NCI-H446 treated with DMSO at 0.1 percent for 48 hours (cell line): ENCODE data around the gene VAV2.
"Not testable (repeated sequence)": the region's sequence is repeated elsewhere in the genome, so short reads cannot be mapped to it uniquely, and the experiment has no call there.

Experiments
- DNase-seq: peaks from one replicate; lab custom pipeline; 2025; lab: John Stamatoyannopoulos, UW

Gene VAV2

DNA sequence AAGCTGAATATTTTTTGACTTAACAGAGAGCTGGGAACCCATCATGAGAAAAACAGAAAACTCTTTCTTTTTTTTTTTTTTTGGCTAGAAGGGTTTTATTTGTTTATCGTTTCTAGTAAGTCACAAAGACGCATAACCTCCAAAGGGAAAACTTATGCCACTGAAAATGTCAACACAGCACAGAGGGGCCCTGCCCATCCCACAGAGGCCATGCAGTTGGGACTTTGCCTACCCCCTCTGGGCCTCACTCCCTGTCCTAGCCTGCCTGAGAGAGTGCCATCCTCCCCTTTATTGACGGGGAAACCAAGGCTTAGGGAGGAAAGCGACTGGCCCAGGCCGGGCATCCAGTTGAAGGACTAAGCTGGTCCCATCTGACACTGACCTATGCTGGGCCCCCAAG lies 74.7 kb downstream of the VAV2 start:
- no peak for DNase-seq

GRCh38 chr9:133916159-133916541 lies 76.0 kb downstream of the VAV2 start:
- DNase-seq, result no peak

DNA sequence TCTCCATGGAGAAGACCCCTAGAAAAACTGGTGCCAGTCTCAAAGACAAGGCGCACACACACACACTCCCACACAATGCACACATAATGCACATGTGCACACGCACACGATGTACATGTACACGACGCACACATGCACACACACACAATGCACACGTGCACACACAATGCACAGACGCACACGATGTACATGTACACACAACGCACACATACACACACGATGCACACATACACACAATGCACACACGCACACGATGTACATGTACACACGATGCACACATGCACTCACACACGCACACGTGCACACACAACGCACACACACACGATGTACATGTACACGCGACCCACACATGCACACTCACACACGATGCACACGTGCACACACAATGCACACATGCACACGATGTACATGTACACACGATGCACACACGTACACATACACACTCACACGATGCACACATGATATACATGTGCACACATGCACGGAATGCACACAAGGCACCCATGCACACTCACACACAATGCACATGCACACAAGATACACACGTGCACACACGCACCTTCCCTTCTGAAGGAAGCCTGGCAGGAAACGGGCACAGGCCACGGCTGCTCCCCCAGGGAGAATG lies 76.5 kb downstream of the VAV2 start:
- no peak for DNase-seq

- DNase-seq, result no peak
Observed at GRCh38 chr9:133914442-133915342, 77.4 kb downstream of the VAV2 start.

DNA sequence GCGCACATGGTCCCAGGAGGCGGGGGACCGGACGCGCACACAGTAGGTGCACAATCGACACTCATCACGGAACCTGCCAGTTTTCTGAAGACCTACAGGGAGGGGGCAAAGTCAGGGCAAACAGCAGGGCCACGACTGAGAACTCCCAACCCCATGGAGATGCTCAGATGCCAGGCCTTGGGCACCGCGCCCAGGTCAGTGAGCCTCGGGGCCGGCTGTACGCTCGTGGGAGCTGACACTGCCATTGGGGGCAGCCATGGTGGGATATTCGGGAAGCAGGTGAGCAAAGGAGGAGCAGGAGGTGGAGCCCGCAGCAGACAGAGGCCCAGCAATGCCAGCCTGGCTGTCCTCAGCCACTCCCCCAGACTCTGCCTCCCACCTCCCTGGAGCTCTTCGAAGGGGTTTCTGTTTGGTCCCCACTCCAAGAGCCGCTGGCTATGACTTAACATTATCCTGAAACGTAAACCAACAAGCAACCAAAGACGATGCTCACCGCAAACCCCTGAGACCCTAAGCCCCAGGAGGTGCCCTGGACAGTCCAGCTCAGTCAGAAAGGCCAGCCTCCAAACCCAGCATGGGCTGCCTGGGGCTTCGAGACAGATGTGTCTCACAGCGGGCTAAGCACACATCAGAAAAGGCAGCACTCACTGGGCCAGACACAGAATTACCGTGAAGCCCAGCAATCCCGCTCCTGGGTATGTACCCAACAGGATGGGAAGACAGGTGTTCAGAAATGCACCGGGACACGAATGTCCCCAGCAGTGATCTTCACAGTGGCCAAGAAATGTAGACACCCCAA lies 78.4 kb downstream of the VAV2 start:
- DNase-seq, result no peak

DNA sequence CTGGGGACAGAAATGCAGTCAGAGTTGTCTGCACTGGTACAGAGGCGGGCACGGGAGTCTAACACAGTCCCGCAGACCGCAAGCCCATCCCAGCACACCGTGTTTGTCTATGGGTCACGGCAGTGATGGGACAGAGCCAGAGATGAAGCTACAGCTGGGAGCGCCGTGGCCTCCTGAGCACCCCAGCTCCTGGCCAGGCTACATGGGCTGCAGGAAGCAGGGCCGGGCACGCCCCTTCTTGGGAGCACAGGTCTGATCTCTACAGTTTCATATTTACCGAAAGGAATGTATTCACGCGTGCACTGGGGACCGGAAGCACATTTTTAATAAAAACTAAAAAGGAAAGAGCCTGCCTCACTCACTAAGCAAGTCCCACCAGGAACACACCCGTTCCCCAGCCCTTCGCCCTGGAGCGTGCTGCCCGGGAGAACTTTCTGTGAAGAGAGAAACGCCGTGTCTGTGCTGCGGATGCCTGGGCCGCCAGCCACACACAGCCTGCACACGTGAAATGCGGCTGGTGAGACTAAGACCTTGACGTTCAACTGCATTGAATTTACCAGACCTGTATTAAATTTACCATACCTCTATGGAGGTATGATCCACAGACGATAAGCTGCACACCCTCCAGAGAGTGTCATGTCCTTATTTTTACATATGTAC lies 81.1 kb downstream of the VAV2 start:
- no peak for DNase-seq

DNA sequence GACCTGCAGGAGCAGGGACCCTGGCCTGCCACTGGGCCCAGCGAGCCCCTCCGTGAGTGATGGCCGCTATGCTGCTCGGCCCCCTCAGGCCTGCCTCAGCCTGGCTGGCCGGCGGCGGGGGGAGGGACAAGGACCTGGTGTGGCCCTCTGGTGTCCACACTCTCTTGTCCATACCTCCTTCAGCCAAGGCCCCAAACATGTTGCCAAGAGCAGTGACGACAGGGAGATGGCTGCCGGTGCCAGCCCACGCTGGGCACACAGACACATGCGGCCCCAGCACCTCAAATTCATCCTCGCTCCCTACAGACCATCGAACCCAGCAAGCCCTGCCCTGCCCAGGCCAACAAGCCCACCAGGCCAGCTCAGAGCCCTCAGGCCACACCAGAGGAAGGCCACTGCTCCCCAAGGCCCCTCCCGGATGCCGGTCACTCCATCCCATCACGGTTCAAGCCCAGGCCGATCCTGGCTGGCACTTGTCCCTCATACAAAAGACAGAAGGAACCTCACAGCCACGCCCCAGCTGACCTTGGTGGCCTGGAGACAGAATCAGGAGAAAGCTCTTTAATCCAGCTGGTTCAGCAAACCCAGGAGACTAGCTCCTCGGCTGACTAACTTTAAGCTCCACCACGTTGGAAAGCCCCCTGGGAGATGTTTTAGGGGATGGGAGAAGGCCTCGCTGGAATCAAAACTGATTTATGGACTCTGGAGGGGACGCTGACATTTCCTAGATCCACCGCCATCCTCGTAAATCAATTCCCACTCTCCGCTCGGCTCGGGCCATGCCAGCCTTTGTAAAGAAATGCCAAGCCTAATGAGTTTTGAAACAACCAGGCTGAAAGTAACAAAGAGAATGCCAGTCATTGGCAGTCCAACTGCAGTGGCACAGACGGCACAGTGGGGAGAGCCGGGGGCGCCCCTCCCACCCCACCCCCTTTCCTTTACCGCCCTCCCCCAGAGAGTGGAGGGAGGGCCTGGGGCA lies 84.9 kb downstream of the VAV2 start:
- no peak for DNase-seq

DNA sequence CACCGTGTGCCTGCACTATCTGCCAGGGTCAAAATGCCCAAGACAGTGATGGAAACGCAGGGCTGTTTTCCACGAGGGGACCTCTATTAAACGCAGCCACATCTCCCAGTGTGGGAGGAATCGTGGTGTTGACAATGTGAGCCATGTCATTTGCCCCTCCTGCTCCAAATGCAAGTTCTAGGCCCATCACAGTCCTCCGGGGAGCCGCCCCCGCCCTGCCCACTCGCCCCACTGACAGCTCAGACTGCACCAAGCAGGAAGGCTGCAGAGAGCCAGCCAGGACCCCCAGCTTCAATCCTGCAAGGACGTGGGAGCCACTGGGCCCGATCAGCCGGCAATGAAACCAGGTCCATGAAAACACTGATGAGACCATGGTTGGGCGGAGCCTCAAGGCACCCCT lies 85.9 kb downstream of the VAV2 start:
- no peak for DNase-seq

DNA sequence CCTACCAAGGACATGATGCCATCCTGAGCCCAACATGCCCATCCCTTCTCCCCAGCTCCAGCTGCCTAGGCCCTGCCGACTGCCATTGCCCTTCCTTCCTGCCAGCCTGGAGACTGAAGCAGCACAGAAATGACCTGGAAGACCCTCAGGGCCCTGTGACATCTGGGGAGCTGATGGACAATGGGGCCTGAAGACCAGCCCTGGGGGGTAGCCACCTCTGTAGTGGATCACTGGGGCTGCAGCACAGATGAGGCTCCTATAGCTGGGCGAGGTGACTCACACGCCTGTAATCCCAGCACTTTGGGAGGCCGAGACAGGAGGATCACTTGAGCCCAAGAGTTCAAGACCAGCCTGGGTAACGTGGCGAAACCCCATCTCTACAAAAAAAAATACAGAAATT lies 86.6 kb downstream of the VAV2 start:
- DNase-seq, result no peak

DNA sequence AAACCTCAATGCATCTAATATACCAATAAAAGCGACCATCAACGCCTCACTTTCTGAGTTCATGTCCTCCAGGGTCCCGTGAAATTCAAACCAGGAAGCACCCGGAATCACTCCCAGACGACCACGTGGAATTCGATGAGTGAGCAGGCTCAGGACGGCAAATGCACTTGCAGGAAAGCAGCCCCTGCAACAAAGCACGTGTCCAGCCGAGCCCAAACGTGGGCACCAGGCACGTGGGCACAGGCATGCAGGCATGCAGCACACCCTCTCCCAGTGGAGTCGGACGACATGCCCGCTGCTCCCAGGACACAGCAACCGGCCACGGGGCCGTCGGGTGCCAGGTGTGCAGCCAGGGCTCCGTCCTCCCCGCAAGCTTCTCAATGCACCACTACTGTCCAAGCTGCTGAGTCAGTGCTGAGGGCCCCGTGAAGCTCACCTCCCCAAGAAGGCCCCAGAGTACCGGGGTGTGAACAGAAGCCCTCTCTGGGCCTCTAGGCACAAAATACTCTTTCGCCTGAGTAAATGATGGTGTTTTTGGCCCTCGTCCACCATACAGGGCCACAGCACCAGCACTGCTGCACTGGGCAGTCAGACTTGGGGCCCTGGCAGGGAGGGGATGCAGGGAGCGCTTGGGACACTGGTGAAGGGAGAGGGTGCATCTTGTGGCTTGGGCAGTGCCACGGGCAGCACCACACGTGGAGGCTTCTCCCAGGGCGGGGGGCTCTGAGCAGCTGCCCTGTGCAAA lies 87.6 kb downstream of the VAV2 start:
- no peak for DNase-seq

DNA sequence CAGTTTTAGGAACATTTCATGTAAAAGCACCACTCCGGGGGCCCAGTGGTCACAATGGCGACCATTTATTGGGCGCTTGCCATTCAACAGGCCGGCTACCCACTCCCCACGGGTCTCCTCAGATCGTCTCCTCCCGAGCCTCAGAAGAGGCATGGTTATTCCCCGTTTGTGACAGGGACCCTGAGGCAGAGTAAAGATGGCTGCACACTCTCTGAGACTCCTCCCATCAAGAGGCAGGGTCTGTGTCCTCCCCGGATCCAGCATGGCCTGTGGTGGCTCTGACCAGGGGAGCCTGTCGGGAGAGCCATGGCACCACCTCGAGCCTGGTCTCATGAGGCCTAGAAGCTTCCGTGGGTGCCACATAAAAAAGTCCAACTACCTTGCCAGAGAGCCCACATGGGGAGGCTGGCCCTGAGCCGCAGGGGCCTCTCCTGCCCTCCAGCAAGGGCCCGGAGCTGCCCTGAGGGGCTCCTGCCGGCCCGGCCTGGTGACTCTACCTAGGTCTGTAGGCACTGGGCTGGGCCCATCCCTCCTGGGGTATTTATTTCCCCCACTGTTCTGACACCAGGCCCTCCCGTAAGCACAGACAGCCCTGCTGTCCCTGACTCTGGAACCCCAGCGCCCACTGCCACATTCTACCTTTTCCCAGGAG lies 90.8 kb downstream of the VAV2 start:
- no peak for DNase-seq

DNA sequence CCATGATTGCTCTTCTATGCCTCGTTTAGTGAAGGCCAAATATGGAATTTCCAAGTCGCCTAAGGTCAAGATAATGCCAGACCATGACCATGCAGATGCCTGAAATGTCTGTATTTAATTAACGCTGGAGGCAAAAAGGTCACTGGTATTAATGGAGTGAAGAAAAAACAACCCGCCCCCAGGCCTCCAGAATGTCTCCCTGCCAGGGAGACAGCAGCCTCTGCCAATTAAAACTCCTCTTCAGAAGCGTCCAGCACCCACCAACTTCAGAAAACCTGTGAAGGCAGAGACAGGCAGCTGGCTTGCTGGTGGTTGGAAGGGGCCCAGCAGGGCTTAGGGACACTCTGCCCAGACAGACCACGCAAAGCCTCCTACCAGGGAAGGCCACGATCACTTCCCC lies 94.4 kb downstream of the VAV2 start:
- no peak for DNase-seq

- not testable (repeated sequence) for DNase-seq
Observed at GRCh38 chr9:133896007-133896406, 96.1 kb downstream of the VAV2 start.

GRCh38 chr9:133895335-133895734 lies 96.8 kb downstream of the VAV2 start:
- DNase-seq, result no peak

DNA sequence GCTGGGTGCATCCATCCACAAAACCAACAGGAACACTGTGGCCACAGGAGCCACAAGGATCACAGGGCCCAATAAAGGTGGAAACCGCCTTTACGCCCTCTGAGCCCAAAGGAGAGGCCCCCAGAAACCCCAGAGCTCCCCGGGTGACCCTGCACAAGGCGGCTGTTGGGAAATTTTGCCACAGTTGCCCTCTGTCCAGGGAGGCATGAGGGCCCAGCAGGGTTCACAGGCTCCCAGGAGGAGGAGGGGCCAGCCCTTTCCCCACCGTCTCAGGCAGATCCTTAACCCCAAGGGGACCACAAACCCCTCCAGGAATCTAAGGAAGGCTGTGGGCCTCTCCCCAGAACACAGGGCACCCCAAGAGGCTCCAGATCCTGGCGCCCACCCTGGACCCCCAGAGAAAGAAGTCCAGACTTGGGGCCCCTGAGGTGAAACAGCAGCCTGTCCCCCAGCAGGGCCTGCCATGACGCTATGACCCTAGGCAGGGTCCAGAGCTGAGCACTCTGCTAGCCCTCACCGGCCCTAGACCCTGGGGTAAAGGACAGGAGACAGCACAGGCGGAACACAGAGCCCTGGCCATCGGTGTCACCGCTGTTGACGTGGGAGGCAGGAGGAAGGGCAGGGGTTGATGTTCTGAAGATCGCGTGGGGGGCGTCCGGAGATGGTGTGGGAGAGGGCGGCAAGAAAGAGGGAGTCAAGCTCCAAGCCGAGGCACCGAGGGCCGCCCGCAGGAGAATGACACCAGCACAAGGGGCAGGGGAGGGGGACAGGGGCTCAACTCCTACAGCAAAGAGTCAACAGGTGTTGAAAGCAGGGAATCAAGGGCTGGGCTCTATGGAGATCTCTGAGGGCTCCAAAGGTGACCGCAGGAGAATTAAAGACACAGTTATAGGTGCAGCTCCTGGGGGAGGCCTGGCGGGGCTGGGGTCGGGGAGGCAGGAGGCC lies 97.5 kb downstream of the VAV2 start:
- no peak for DNase-seq

- DNase-seq, result no peak
Observed at GRCh38 chr9:133893191-133893994, 98.7 kb downstream of the VAV2 start.

DNA sequence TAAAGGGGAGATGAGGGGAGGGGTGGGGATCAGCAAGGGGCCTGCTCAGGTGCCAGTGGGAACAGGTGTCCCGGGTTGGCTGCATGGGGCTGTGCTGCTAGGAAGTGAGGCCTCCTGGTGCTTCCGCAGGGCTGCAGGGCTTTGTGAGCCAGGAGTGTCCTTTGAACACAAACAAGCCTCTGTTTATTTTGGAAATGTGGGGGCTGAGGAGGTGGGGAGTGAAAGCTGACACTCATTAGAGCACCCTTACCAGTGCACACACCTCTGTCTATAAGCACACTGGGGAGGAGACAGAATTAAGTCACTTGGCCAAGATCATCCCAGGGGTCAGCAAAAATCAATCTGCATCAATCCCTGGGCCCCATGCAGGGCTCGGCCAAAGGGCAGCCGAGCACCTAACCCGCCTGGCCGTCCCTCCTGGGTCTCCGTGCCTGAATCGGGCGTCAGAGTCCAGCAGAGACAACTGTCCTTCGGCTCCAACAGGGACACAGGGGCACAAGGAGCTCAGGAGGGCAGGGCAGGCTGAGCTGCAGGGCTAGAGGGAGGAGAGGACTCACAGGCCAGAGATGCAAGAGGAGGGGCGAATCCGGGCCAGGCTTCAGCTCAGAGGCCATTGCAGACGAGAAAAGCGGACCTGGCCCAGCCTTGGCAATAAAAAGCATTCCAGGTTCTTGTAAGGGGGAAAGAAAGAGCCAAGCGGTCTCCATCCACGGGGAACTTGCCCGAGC lies 99.8 kb downstream of the VAV2 start:
- no peak for DNase-seq
